HG03558 (cell line): ENCODE measurements around the gene AK8.

Experiments used
- ATAC-seq: cut with Tn5 transposase; IDR thresholded peaks from one replicate; pipeline ENCODE4 v1.9.1; 2021; ENCODE audit warnings: moderate number of reproducible peaks; ENCODE audit not compliant: unreplicated experiment; ENCODE audit errors: extremely low read depth

AK8 gene

DNA sequence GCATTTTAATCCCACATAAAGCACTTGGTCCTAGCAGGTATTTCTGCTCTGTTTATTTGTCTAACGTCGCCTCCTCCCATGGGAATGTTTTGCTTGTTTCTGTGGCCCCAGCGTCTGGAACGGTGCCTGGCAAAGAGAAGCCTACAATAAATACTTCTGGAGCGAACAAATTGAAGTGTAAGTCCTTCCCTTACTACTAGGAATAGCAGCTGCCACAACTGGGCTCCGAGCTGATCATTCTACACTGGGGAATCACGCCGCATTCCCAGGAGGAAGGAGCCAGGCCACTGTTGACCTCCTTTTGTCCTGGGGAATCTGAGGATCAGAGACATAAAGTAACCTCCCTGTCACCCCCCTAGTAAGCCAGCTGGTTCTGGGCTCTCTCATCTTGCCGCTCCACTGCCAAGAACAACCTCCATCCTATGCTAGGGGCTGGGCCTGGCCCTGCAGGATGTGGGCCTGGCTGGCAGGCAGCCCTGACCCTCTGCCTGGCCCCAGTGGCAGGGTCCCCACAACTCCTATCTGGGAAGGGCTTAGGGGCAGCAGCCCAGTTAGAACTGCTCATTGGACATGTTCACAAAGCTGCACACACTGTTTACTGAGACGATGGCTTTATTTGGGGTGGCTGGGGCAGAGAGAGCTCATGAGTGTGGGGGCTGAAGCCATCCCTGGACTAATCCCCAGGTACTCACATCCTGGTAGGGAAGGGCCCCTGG is 125.0 kb downstream of the AK8 start:
- ATAC-seq = no peak

DNA sequence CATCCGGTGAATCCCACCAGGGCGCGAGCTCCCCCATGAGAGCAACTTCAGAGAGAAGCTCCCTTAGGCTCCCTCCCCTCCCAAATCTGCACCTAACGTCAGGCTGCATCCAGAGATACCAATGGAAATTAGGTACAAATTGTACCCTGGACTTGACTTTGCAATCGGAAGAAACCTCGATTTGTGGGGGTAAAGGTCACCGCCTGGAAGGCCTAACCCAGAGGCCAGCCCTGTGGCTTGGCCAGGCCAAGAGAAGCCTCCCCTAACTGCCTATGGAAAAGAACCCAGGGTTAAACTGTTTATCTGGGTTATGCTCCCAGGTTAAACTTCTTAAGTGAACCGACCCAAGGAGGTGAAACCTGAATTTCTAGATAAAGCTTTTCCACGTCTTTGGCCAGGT is 127.4 kb downstream of the AK8 start:
- no peak for ATAC-seq

DNA sequence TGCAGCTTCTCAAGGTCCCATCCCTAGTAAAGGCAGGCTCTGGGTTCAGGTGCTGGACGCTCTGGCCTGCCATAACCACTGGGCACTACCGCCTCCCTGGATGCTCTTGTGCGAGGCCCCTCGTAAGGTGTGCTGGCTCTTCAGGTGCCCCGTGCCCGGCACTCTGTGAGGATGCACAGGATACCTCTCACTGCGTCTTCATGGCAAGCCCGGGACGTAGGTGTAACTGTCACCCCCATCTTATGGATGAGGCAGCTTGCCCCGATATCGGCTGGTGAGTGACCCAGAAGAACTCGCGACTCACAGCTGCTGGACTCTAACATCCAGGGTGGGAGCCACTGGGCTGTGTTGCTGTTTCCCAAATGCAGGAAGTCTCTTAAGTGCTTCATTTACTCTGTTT is 128.8 kb downstream of the AK8 start:
- no peak for ATAC-seq

DNA sequence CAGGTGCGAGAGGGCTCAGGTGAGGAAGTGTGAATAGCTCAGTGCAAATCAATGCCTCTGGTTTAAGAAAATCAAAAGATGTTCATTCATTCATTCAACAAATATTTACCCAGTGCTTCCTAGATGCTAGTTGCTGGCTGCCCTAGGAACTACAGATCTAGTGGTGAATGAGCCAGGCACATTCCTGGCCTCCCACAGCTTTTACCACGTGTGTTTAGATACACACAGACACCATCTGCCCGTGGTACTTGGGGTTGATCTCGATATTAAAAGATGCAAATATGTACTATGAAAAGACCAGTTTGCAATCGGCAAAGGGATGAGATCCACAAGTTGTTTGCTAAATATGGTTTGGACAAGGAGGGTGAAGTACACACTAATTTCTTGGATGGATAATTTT is 129.6 kb downstream of the AK8 start:
- ATAC-seq = no peak

DNA sequence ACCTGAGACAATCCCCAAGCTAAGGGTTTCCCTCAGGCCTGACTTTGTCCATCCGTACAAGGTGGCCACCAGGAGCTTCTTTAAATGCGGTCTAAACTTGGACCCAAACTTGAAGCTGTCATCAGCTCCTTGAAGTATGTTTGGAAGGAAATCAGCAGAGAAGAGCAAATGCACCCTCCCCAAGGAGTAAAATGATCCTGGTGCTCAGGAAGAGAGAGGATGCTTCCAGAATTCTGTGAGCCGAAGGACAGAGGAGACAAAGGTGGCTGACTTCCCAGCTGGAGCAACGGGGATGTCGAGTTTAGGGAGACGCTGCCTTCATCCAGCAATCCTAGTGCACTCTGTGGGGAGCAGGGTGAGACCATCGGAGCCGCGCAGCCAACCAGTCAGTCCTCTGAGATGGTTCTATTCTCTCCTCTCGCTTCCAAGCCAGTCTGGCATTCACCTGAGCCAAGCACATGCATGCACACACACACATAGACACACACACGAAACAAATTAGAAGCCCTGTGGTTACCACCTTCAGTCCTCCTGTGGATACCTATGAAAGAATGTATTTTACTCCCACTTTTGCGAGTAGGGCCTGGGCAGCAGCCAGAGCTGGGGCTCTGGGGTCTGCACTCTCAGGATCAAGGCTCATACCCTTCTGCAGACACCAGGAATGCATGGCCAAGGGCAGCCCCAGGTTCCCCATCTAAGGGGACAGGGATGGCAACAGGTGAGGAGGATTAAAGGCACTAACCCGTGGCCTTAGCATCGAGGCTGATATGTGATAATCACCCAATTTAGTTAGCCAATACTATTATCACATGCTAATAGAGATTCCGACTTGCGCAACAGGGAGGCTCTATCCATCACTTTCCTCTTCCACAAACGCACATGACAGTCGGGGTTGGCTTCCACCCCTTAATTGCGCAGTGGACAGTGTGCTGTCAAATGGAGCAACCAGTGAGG is 132.1 kb downstream of the AK8 start:
- ATAC-seq = no peak

DNA sequence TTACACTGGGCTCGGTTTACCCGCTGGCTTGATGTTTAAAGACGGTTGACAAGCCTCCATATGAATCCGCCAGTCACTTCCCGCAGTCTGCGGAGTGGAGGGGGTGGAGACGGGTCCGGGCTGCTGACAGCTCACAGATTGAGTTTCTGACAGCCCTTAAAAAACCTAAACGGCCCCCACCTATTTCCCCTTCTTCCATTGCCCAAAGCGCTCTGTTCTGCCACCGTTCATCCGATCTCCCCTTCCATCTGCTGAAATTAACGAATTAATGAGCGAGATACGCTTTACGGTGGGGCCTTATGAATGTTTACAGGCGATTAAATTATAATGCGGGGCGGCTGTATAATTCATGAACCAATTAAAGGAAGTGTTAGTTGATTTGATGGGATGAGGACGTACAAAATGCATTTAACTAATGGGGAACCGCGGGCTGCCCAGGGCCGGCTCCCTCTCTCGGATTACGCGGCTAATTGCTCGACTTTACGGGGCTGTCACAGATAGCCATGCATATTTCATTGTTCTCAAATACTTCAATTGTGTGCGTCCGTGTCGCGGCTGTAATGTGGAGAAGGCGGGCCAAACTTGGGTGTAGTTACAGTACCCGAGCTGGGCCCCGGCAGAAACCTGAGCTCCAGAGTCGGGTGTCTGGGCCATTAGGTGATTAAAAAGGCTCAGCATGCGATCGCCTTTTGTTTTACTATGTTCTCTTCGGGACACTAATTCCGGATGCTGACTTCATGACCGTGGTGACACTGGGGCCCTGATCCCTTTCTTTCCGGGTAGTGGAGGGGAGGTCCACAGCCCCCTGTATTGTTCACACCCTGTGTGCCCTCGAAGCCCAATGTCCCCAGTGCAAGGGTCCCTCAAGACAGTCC is 133.0 kb downstream of the AK8 start:
- ATAC-seq = no peak

DNA sequence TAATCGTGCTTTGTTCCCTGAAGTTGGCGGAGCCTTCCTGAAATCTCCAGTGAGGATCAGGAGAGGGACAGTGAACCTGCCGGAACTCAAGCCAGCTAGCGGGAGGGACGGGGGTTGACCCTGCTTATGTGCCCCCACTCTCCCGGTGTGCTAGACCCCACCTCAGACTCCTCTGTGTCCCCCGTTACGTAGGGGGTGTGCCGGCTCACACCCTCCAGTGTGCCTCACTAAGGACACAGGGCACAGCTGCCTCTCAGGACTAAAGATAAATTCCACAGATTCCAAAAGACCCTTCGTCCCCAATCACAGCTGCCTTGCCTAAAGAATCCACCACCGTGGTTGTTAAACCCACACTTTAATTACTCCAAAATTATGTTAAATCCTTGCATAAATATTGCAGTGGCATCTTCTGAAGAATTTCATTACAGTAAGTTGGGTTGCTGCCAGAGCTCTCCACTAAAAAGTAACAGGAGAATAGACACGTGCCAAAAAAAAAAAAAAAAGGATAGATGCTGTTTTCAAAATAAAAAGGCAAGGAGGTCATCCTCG is 134.1 kb downstream of the AK8 start:
- ATAC-seq = no peak

DNA sequence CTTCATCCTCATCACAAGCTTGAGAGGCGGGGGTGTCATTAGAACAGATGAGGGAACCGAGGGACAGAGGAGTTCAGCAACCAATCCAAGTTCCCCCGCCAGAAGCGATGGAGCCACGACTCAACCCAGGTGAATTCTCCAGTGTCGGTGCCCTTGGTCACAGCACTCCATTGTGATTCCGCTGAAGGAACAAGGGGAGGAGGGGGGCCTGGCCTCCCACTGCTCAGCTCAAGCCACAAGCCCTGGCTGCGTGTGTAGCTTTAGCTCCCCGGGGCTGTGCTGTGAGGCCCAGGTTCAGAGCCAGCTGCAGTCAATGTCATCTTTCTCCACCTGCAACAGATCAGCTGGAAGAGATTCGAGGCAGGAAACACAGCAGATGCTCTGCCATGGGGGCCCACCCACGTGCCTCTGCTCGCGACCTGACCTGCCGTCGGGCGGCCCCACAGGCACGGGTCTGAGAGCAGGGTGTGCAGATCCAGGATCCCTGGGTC is 135.2 kb downstream of the AK8 start:
- no peak for ATAC-seq

DNA sequence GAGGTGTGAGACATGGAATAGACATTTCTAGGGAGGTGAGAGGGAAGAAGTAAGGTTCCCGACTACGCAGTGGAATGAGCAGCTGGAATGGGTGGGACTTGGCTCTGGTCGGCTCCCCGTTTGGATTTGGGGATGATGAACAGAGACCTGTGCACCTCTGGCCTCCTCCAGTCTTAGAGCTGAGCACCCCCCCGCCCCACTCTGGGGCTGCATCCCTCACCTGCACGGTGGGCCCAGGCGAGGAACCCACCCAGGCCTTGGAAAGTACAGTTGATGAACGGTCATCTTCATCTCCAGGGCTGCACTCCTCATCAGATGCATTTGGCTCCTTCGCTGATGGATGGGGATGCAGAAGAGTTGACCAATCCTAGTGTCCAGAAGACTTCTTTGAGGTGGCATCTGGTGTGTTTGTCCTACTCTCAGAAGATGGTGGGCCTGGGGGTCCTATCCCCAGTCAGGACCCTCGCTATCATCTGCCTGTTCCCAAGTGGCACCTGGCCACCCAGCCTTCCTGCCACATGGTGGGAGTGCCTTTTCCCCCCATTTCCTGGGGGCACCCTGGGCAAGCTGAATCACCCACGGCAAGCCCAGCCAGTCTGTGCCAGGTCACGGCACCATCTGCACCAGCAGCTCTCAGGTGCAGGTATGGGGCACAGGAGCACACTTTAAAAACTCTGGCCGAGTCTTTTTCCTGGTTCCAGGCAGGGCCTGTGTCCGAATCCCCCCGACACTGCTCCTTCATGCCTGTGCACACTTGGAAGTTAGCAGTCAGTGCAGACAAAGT is 137.4 kb downstream of the AK8 start:
- ATAC-seq = no peak

DNA sequence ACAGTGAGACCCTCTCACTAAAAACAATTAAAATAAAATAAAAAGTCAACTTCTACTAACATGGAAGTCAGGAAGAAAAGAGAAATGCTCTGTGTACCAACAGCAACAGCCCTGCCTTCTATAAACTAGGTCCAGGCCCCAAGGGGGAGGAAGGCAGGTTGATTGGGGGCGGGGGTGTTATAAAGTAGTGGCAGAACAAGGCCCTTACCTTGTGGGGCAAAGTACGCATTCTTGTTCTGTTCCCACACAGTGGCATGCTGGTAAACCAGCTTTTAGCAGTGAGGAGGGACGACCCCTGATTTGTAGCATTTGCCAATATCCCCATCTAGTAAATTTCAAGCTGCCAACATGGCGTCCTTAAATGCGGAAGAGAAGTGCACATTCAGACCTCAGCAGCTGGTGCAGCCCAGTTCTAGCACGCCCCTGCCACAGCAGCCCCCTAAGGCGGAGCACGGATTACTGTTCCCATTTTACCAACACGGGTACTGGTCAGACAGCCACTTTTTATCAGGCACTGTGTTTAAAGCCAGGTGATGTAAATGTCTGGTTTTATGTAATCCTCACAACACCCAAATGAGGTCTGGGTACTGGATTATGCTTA is 138.3 kb downstream of the AK8 start:
- ATAC-seq = no peak

DNA sequence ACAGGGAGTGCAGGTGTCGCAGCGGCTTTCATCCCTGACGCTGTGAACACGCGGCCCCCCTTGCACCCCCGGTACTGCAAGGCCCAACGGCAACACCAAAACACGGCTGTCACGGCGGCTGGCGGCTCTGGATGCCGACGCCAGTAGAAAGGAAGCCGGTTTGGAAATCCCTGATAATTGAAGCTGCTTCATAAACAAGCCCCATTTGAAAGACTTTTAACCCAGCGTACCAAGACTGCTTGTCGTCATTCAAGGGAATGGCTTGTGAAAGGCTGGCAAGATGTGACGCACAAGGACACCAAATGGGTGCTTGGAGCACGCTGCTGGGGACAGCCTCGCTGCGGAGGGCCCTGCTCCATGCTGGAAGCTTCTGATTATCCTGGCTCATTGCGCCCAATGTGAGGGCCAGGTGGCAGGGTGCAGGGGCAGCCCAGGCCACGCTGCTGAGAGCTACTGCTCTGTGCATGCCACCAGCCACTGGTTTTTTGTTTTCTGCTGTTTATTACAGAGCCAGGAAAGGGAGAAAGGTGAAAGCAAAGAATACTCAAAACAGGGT is 144.7 kb downstream of the AK8 start:
- ATAC-seq = no peak

DNA sequence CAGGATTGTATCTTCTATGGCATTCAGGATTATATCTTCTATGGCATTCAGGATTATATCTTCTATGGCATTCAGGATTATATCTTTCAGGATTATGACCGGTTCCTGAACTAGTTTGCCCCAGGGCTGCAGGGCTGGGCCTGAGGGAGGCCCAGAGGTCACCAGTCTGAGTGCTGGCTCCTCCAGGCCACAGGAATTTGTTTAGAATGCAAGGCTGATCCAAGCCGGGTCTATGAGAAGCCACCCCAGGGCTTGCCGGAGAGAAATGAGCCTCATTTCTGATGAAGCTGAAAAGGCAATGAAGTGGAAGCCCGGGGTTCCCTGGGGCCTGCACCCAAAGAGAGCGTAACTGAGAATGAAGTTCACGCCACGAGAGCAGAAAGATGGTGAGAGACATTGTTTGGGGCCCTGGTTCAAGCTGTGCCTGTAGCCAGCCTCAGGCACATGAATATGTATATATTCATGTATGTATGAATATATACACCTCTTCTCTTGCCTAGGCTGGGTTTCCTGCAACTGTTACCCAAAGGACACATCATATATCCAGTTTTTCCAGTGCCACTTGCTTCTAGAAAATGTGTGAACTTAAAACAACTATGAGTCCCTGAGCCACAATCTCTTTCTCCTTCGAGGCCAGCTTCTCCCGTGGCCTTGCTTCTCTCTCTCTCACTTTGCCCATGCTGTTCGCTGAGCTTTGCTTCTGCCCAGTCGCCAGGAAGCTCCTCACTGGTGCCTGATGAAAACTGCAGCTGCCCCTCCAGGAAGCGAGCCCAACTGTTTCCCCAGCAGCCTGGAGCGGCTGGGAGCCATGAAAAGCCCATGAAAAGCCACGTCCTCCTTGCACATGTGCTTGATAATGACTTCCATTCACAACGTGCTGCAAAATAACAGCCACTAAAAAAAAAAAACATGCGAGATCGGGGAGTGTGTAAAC is 145.5 kb downstream of the AK8 start:
- ATAC-seq = no peak

DNA sequence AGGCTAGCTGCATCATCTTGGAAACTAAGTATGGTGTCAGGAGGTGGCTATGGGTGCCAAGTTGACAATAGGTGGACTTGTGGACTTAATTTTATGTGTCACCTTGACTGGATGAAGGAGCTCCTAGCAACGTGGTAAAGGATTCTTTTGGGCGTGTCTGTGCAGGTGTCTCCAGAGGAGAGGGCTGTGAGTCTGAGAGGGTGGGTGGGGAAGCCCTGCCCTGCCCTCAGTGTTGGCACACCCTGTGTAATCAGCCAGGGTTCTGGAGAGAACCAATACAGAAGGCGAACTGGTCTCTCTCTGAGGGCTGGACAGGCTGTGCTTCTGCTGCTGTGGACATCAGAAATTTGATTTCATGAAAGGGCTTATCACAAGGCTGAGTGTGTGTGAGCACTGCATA is 146.9 kb downstream of the AK8 start:
- ATAC-seq = no peak

DNA sequence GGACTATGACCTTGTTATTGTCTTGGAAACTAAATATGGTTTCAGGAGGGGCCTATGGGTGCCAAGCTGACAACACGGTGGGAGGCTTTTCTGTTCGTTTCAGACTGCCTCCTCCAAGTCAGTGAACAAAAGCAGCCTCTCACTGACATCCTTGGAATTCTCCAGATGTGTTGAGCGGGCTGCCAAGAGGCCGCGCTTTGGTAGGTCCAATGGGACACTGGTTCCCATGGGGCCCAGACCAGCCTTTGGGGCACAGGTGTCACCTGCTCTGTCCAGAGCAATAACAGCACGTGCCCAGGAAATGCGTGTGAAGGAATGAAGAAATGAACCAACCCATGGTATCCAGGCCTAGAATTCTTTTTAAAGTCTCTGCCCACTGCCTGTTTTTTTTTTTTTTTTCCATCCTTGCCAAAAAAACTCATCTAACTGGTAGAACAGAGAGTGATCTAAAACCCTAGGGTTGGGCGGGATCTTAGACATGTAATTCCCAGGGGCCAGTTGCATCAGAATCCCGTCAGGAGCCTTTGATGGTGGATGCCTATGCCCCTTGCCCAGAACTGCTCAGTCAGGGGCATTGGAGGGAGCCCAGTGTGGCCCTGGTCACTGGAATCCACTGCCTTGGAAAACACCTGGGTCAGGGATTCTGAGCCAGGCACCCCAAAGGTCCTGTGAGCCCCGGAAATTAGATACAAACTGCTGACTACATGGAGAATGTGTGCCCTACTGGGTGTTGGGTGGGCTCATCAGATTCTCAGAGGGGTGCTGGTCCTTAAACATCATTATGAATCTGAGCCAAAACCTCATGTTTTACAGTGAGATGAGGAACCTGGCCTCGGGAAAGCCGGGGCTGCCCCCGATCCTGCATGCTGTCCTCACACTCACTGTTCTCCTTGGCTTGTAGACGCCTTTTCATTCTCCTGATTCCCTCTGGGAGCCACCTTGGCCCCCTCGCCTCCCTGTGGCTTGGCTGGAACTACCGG is 147.7 kb downstream of the AK8 start:
- no peak for ATAC-seq

DNA sequence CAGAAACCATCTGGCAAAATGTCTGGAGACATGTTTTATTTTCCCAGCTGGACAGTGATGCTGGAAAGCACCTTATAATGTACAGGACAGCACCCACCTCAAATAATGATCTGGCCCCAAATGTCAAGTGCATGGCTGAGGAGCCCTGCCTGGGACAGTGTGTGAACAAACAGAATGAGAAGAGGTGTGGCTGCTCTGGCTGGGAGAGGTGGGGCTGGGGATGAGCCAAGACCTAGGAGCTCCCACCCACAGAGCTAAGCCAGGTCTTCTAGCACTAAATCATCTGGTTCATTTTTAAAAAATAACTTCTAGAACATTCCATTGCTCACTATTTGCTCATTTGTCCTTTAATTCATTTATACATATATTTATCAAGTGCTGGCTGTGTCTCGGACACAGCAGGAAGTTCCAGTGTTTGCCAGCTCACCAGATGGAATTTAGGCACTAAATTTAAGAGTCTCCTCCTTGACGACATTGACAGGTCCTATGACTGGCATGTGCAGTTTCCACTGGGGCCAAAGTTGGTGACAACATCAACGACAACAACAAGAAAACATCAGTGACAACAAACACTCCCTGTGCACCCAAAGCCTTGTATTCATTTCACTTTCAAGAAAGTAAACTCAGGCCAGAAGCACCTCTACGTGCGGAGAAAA is 148.7 kb downstream of the AK8 start:
- no peak for ATAC-seq

DNA sequence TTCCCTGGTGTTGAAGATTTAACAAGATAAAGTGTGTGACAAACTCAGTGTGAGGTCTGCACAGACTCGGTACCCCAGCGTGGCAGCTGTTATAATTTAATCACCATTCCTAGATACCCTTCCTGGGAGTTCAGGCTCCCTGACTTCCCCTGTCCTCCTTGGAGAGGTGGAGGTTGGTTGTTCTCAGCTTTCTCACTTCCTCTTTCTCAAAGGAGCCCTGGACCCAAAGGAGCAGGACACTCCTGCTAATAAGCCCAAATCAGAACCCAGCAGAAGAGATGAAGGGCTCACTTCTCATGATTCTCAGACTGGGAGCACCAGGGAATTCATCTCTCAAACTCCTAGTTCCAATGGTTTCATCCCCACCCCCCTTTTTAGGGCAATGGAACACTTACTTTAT is 149.6 kb downstream of the AK8 start:
- no peak for ATAC-seq
